Immature natural killer cell (primary cell): ENCODE data around the gene B4GALNT1. TPM values are rescaled to one million over a fixed set of nuclear protein-coding genes. Genes with fewer than 3 reads are reported as not detected.
A peak's percentile ranks its signal among the peaks of the same experiment; 100 is the strongest.
"Not testable (repeated sequence)": the region's sequence is repeated elsewhere in the genome, so short reads cannot be mapped to it uniquely, and the experiment has no call there.

Experiments
- DNase-seq, 3 donors: peaks; one replicate each; pipeline ENCODE4 v3.0.0; 2022; ENCODE audit warnings: mixed read lengths in 1 of 3
- H3K27ac Mint-ChIP-seq, 6 donors: one replicate each; pipeline ENCODE4 v1.8.0; 2020; ENCODE audit warnings: mixed read lengths in 6 of 6, mild to moderate bottlenecking in 5 of 6, inconsistent platforms in 4 of 6, moderate library complexity in 3 of 6
- H3K27me3 Mint-ChIP-seq, 3 donors: one replicate each; pipeline ENCODE4 v1.8.0; 2020 to 2021; ENCODE audit warnings: low read depth in 3 of 3, mild to moderate bottlenecking in 3 of 3, mixed read lengths in 3 of 3, moderate library complexity in 3 of 3, inconsistent platforms in 1 of 3
- H3K36me3 Mint-ChIP-seq, 3 donors: one replicate each; pipeline ENCODE4 v1.8.0; 2020; ENCODE audit warnings: mixed read lengths in 3 of 3, inconsistent platforms in 2 of 3, mild to moderate bottlenecking in 2 of 3
- H3K4me1 Mint-ChIP-seq, 2 donors: one replicate each; pipeline ENCODE4 v1.8.0; 2020; ENCODE audit warnings: inconsistent platforms in 2 of 2, mild to moderate bottlenecking in 2 of 2, mixed read lengths in 2 of 2, moderate library complexity in 1 of 2
- H3K4me3 Mint-ChIP-seq, 5 donors: one replicate each; pipeline ENCODE4 v1.8.0; 2020; ENCODE audit warnings: mild to moderate bottlenecking in 5 of 5, mixed read lengths in 5 of 5, inconsistent platforms in 3 of 5, moderate library complexity in 3 of 5
- H3K9me3 Mint-ChIP-seq, 6 donors: one replicate each; pipeline ENCODE4 v1.8.0; 2020; ENCODE audit warnings: mild to moderate bottlenecking in 6 of 6, mixed read lengths in 6 of 6, inconsistent platforms in 4 of 6, moderate library complexity in 3 of 6
- polyA plus RNA-seq, 3 donors: library from polyadenylated mRNA; unstranded; fragments of 300-500 nt; fragmentation: Illumina TruSeq; gene quantifications; one replicate each; pipeline ENCODE4 v1.2.3, GENCODE V29; 2021

B4GALNT1 gene
- polyA plus RNA-seq, 3 donors from 2014 or later, result not detected

GRCh38 chr12:57590479-57590863 is 42.5 kb downstream of the B4GALNT1 start:
- peaks cover 34 to 42% of the 10 kb centered on the region in 2 donors for H3K4me1 Mint-ChIP-seq
- H3K9me3 Mint-ChIP-seq, result no peaks in the 10 kb centered on the region
- H3K4me3 Mint-ChIP-seq, result peak overlapping the region; percentile 90 to 94 (median 93)
- peaks cover 0 to 11% (median 0%) of the 10 kb centered on the region in 3 donors for H3K27me3 Mint-ChIP-seq
- DNase-seq, result no peak
- peak overlapping the region; percentile 85 to 94 (median 90) for H3K27ac Mint-ChIP-seq
- no peaks in the 10 kb centered on the region for H3K36me3 Mint-ChIP-seq

GRCh38 chr12:57588951-57589610 is 43.9 kb downstream of the B4GALNT1 start:
- not testable (repeated sequence) for DNase-seq
- peak overlapping the region in 1 of 5 donors; percentile 18 for H3K4me3 Mint-ChIP-seq

GRCh38 chr12:57586832-57587429 is 46.1 kb downstream of the B4GALNT1 start:
- Mint-ChIP-seq H3K36me3 (no peaks in the 10 kb centered on the region), H3K27ac (no peak overlapping the region), H3K27me3 (peaks cover 3 to 13% (median 4%) of the 10 kb centered on the region in 3 donors), H3K4me3 (no peak overlapping the region), H3K9me3 (no peaks in the 10 kb centered on the region), H3K4me1 (peaks cover 15 to 23% of the 10 kb centered on the region in 2 donors)
- no peak for DNase-seq

More at GRCh38 chr12:57588951-57589610, 43.9 kb downstream of the B4GALNT1 start:
- not testable (repeated sequence) for H3K27ac Mint-ChIP-seq, H3K36me3 Mint-ChIP-seq, H3K9me3 Mint-ChIP-seq
- Mint-ChIP-seq H3K4me1 (peaks cover 33 to 39% of the 10 kb centered on the region in 2 donors), H3K27me3 (peaks cover 2 to 13% (median 2%) of the 10 kb centered on the region in 3 donors)

- no peaks in the 10 kb centered on the region for H3K9me3 Mint-ChIP-seq
- no peak overlapping the region for H3K27ac Mint-ChIP-seq
- peaks cover 3 to 10% (median 4%) of the 10 kb centered on the region in 3 donors for H3K27me3 Mint-ChIP-seq
- peaks cover 9 to 15% of the 10 kb centered on the region in 2 donors for H3K4me1 Mint-ChIP-seq
- H3K4me3 Mint-ChIP-seq, result no peak overlapping the region
- no peaks in the 10 kb centered on the region for H3K36me3 Mint-ChIP-seq
- no peak for DNase-seq
Observed at GRCh38 chr12:57586128-57586527, 46.9 kb downstream of the B4GALNT1 start.

GRCh38 chr12:57585156-57585555 is 47.8 kb downstream of the B4GALNT1 start:
- Mint-ChIP-seq H3K36me3 (no peaks in the 10 kb centered on the region), H3K4me3 (no peak overlapping the region), H3K4me1 (peaks cover 2 to 7% of the 10 kb centered on the region in 2 donors), H3K9me3 (no peaks in the 10 kb centered on the region), H3K27ac (peak overlapping the region in 2 of 6 donors; percentile 13 to 22), H3K27me3 (peaks cover 3 to 5% (median 4%) of the 10 kb centered on the region in 3 donors)
- no peak for DNase-seq

- H3K9me3 Mint-ChIP-seq, result no peaks in the 10 kb centered on the region
- no peak overlapping the region for H3K4me3 Mint-ChIP-seq
- H3K27ac Mint-ChIP-seq, result peak overlapping the region in 1 of 6 donors; percentile 13
- no peak for DNase-seq
- H3K36me3 Mint-ChIP-seq, result no peaks in the 10 kb centered on the region
- H3K27me3 Mint-ChIP-seq, result peaks cover 3 to 5% (median 4%) of the 10 kb centered on the region in 3 donors
- H3K4me1 Mint-ChIP-seq, result peaks cover 2 to 6% of the 10 kb centered on the region in 2 donors
Observed at GRCh38 chr12:57584690-57585089, 48.3 kb downstream of the B4GALNT1 start.

GRCh38 chr12:57584050-57584449 is 49.0 kb downstream of the B4GALNT1 start:
- H3K36me3 Mint-ChIP-seq, result no peaks in the 10 kb centered on the region
- peaks cover 2 to 6% of the 10 kb centered on the region in 2 donors for H3K4me1 Mint-ChIP-seq

GRCh38 chr12:57583008-57583831 is 49.8 kb downstream of the B4GALNT1 start:
- Mint-ChIP-seq H3K4me1 (peaks cover 2 to 6% of the 10 kb centered on the region in 2 donors), H3K27me3 (peaks cover 3 to 5% (median 4%) of the 10 kb centered on the region in 3 donors), H3K27ac (peak overlapping the region in 4 of 6 donors; percentile 54 to 84 (median 63))

More at GRCh38 chr12:57584050-57584449, 49.0 kb downstream of the B4GALNT1 start:
- Mint-ChIP-seq H3K9me3 (no peaks in the 10 kb centered on the region), H3K27ac (peak overlapping the region in 2 of 6 donors; percentile 13 to 51), H3K4me3 (no peak overlapping the region), H3K27me3 (peaks cover 3 to 5% (median 4%) of the 10 kb centered on the region in 3 donors)
- no peak for DNase-seq

GRCh38 chr12:57582440-57582839 is 50.6 kb downstream of the B4GALNT1 start:
- DNase-seq, result no peak
- H3K36me3 Mint-ChIP-seq, result no peaks in the 10 kb centered on the region
- H3K27me3 Mint-ChIP-seq, result peaks cover 3 to 5% (median 4%) of the 10 kb centered on the region in 3 donors
- H3K4me1 Mint-ChIP-seq, result peaks cover 2 to 6% of the 10 kb centered on the region in 2 donors
- H3K4me3 Mint-ChIP-seq, result no peak overlapping the region
- H3K9me3 Mint-ChIP-seq, result no peaks in the 10 kb centered on the region
- H3K27ac Mint-ChIP-seq, result no peak overlapping the region

More at GRCh38 chr12:57583008-57583831, 49.8 kb downstream of the B4GALNT1 start:
- no peaks in the 10 kb centered on the region for H3K9me3 Mint-ChIP-seq
- no peak overlapping the region for H3K4me3 Mint-ChIP-seq
- peak; percentile 80 to 83 (median 83) for DNase-seq
- H3K36me3 Mint-ChIP-seq, result no peaks in the 10 kb centered on the region

GRCh38 chr12:57581802-57582201 is 51.2 kb downstream of the B4GALNT1 start:
- H3K36me3 Mint-ChIP-seq, result no peaks in the 10 kb centered on the region
- H3K27me3 Mint-ChIP-seq, result peaks cover 3 to 5% (median 4%) of the 10 kb centered on the region in 3 donors
- H3K4me1 Mint-ChIP-seq, result peaks cover 2 to 6% of the 10 kb centered on the region in 2 donors
- H3K27ac Mint-ChIP-seq, result no peak overlapping the region
- DNase-seq, result no peak
- H3K9me3 Mint-ChIP-seq, result no peaks in the 10 kb centered on the region
- H3K4me3 Mint-ChIP-seq, result no peak overlapping the region

- peaks cover 2 to 13% (median 4%) of the 10 kb centered on the region in 3 donors for H3K27me3 Mint-ChIP-seq
- H3K4me1 Mint-ChIP-seq, result peaks cover 2 to 6% of the 10 kb centered on the region in 2 donors
- no peak overlapping the region for H3K27ac Mint-ChIP-seq
- H3K36me3 Mint-ChIP-seq, result no peaks in the 10 kb centered on the region
- no peak overlapping the region for H3K4me3 Mint-ChIP-seq
- no peak for DNase-seq
- H3K9me3 Mint-ChIP-seq, result no peaks in the 10 kb centered on the region
Observed at GRCh38 chr12:57580466-57580795, 52.6 kb downstream of the B4GALNT1 start.

GRCh38 chr12:57579677-57580465 is 53.1 kb downstream of the B4GALNT1 start:
- H3K36me3 Mint-ChIP-seq, result no peaks in the 10 kb centered on the region
- peaks cover 2 to 13% (median 2%) of the 10 kb centered on the region in 3 donors for H3K27me3 Mint-ChIP-seq
- no peak overlapping the region for H3K4me3 Mint-ChIP-seq
- H3K27ac Mint-ChIP-seq, result no peak overlapping the region
- H3K9me3 Mint-ChIP-seq, result no peaks in the 10 kb centered on the region
- H3K4me1 Mint-ChIP-seq, result peaks cover 2 to 6% of the 10 kb centered on the region in 2 donors
- DNase-seq, result no peak

- Mint-ChIP-seq H3K9me3 (no peaks in the 10 kb centered on the region), H3K4me1 (peaks cover 2 to 6% of the 10 kb centered on the region in 2 donors), H3K27ac (no peak overlapping the region), H3K36me3 (no peaks in the 10 kb centered on the region), H3K4me3 (no peak overlapping the region), H3K27me3 (peaks cover under 1 to 11% (median 3%) of the 10 kb centered on the region in 3 donors)
- no peak for DNase-seq
Observed at GRCh38 chr12:57579011-57579410, 54.0 kb downstream of the B4GALNT1 start.
